ENCODE measurements around the gene MASP1.

Gene MASP1, protein sequence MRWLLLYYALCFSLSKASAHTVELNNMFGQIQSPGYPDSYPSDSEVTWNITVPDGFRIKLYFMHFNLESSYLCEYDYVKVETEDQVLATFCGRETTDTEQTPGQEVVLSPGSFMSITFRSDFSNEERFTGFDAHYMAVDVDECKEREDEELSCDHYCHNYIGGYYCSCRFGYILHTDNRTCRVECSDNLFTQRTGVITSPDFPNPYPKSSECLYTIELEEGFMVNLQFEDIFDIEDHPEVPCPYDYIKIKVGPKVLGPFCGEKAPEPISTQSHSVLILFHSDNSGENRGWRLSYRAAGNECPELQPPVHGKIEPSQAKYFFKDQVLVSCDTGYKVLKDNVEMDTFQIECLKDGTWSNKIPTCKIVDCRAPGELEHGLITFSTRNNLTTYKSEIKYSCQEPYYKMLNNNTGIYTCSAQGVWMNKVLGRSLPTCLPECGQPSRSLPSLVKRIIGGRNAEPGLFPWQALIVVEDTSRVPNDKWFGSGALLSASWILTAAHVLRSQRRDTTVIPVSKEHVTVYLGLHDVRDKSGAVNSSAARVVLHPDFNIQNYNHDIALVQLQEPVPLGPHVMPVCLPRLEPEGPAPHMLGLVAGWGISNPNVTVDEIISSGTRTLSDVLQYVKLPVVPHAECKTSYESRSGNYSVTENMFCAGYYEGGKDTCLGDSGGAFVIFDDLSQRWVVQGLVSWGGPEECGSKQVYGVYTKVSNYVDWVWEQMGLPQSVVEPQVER

DNA sequence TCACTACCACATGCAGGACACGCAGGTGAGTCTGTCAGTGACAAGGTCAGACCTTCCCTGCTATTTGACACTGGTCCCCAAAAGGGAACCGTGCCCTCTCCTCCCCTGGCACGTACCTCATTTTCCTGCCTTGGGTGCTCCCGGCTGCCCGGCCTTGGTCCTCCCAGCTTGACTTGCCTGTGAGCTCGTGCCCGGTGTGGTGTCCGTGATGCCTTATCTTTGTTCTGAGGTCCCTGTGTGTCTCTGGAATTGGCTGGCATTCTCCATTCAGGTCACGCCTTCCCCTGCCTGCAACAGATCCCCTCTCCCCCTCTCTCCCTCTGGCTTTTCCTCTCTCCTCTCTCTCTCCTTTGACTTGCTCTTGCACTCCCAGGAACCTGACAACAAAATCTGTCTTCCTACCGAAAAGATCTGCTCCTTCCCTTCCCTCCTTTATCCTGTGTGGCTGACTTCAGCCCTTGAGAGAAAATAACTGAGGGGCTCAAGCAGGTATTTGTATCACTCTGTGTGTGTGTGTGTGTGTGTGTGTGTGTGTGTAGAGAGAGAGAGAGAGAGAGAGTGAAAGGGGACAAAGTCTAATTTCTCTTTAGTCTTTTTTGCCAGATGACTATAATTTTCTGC, at the start of gene MASP1:
TSS of gene MASP1 (minus strand) at position 226 of the 621 bp plus-strand sequence. CDS start at position 121, 105 bp downstream.
- Histone ChIP-seq H3K27ac (no peak within 1 kb of the TSS), H3K9ac (no peak within 1 kb of the TSS), H3K4me2 (ENCODE audit: low read length) (no peak within 1 kb of the TSS), H3K9me3 (ENCODE audit: control insufficient read depth, low read length) (no peaks in the 10 kb centered on the region), H2AFZ (peak within 1 kb of the TSS; percentile 54), H3K27me3 (ENCODE audit: control insufficient read depth, insufficient read depth, low read length) (no peaks in the 10 kb centered on the region), H3K36me3 (ENCODE audit: control insufficient read depth, insufficient read depth, low read length) (no peaks in the 10 kb centered on the region), H3K4me1 (no peaks in the 10 kb centered on the region), H3K4me3 (ENCODE audit: low read depth, low read length) (no peak within 1 kb of the TSS), H3K79me2 (no peaks in the 10 kb centered on the region)
- TF ChIP-seq, protein P1, sequence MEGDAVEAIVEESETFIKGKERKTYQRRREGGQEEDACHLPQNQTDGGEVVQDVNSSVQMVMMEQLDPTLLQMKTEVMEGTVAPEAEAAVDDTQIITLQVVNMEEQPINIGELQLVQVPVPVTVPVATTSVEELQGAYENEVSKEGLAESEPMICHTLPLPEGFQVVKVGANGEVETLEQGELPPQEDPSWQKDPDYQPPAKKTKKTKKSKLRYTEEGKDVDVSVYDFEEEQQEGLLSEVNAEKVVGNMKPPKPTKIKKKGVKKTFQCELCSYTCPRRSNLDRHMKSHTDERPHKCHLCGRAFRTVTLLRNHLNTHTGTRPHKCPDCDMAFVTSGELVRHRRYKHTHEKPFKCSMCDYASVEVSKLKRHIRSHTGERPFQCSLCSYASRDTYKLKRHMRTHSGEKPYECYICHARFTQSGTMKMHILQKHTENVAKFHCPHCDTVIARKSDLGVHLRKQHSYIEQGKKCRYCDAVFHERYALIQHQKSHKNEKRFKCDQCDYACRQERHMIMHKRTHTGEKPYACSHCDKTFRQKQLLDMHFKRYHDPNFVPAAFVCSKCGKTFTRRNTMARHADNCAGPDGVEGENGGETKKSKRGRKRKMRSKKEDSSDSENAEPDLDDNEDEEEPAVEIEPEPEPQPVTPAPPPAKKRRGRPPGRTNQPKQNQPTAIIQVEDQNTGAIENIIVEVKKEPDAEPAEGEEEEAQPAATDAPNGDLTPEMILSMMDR (IDR thresholded peaks at IDR 0.05), result no peak

DNA sequence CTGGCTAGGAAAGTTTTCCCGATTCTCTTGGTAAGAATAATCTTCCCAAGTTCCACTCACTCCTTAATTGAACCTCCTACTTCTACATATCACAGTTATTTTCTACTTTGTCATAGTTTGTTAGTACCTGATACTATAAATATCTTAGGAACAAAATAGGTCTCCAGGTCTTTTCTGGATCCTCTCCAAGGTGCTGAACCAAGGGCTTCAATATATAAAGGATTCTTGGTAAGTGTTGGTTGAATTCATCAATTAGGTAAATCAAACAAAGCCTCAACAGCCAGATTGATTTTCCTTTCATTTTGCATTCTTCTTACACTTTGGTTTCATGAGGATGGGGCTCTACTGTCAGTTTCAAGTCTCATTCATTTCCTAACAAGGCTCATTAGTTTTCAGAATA, 49.0 kb upstream of the MASP1 start:
- TF ChIP-seq, protein P1 (IDR thresholded peaks at IDR 0.05), result no peak
- H3K9me3 ChIP-seq (ENCODE audit: control insufficient read depth, low read length), result no peaks in the 10 kb centered on the region
- no peaks in the 10 kb centered on the region for H3K79me2 ChIP-seq

DNA sequence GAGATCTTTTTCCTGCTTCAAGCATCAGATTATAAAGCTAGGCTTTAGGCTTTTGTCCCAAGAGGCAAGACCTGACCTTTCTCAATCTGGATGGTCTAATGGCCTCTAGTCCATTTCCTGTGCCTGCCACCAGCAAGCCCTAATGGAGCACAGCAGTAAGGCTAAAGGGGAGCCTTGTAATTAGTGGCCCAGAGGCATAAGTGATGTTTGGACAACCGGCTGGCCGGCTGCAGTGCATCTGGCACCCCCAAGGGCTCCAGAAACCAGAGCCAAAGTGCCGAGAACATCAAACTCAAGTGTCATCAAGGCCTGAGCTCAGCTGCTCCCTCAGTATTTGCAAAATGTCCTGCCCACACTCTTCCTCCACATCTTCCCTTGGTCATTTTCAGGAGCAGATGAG, 44.8 kb upstream of the MASP1 start:
- Histone ChIP-seq H3K4me1 (no peaks in the 10 kb centered on the region), H3K4me3 (ENCODE audit: low read depth, low read length) (no peak overlapping the region), H3K4me2 (ENCODE audit: low read length) (no peak overlapping the region), H3K36me3 (ENCODE audit: control insufficient read depth, insufficient read depth, low read length) (no peaks in the 10 kb centered on the region), H3K9ac (no peak overlapping the region), H3K27me3 (ENCODE audit: control insufficient read depth, insufficient read depth, low read length) (no peaks in the 10 kb centered on the region), H3K27ac (no peak overlapping the region), H2AFZ (no peak overlapping the region), H3K79me2 (no peaks in the 10 kb centered on the region), H3K9me3 (ENCODE audit: control insufficient read depth, low read length) (no peaks in the 10 kb centered on the region)
- TF ChIP-seq, protein P1 (IDR thresholded peaks at IDR 0.05), result no peak

More for the DNA sequence above, 49.0 kb upstream of the MASP1 start:
- no peak overlapping the region for H3K27ac ChIP-seq
- no peaks in the 10 kb centered on the region for H3K4me1 ChIP-seq
- no peak overlapping the region for H3K9ac ChIP-seq
- no peak overlapping the region for H3K4me3 ChIP-seq (ENCODE audit: low read depth, low read length)
- no peak overlapping the region for H2AFZ ChIP-seq
- no peaks in the 10 kb centered on the region for H3K36me3 ChIP-seq (ENCODE audit: control insufficient read depth, insufficient read depth, low read length)
- H3K4me2 ChIP-seq (ENCODE audit: low read length), result no peak overlapping the region
- H3K27me3 ChIP-seq (ENCODE audit: control insufficient read depth, insufficient read depth, low read length), result no peaks in the 10 kb centered on the region

DNA sequence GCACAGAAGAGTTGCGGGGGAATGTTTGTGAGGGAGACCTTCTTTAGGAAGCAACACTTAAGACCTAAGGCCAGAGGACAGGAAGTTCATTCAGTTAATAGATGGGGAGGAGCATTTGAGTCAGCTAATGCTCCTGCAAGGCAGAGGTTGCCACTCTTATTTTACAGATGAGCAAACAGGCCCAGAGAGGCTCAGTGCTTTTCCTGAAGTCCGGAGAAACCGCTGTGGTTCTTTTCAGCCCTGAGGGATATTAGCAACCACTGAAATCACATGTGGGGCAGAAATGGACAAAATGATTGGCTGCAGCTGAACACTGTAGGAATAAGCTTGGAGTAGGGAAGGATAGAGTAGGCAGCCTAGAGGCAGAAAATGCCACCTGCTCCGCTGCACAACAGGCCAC, 43.4 kb upstream of the MASP1 start:
- no peaks in the 10 kb centered on the region for H3K36me3 ChIP-seq (ENCODE audit: control insufficient read depth, insufficient read depth, low read length)
- no peak overlapping the region for H3K27ac ChIP-seq
- no peak overlapping the region for H3K4me3 ChIP-seq (ENCODE audit: low read depth, low read length)
- TF ChIP-seq, protein P1 (IDR thresholded peaks at IDR 0.05), result no peak
- H3K27me3 ChIP-seq (ENCODE audit: control insufficient read depth, insufficient read depth, low read length), result no peaks in the 10 kb centered on the region
- no peaks in the 10 kb centered on the region for H3K9me3 ChIP-seq (ENCODE audit: control insufficient read depth, low read length)
- H3K9ac ChIP-seq, result no peak overlapping the region
- no peak overlapping the region for H2AFZ ChIP-seq
- no peaks in the 10 kb centered on the region for H3K79me2 ChIP-seq
- no peak overlapping the region for H3K4me2 ChIP-seq (ENCODE audit: low read length)
- no peaks in the 10 kb centered on the region for H3K4me1 ChIP-seq
